PC-3 (cell line): ENCODE measurements around the gene AUH. TPM values are rescaled to one million over a fixed set of nuclear protein-coding genes. Genes with fewer than 3 reads are reported as not detected.

Experiments
- ATAC-seq: fragments of 200-7000 bp; cut with Tn5 transposase; 2 replicates; pipeline ENCODE4 v1.9.1; 2020; ENCODE audit warnings: mild to moderate bottlenecking, moderate library complexity
- BruUV-seq: library from RNA; stranded (reverse); fragments of 400-500 nt; replicated peaks from 2 replicates; lab custom pipeline; 2021; lab: Mats Ljungman, UMichigan
- CTCF ChIA-PET: fragments of 300-600 bp; sonication (Branson Sonifier 250); formaldehyde crosslinking; loops from one replicate; lab custom pipeline; 2022; ENCODE audit warnings: antibody characterized with exemption; lab: Charles Lee
- POLR2A ChIA-PET: fragments of 300-600 bp; sonication (Branson Sonifier 250); formaldehyde crosslinking; loops from one replicate; lab custom pipeline; 2022; ENCODE audit warnings: antibody characterized with exemption; ENCODE audit not compliant: unreplicated experiment; lab: Charles Lee
- DNase-seq: peaks from one replicate; pipeline ENCODE4 v3.0.0-alpha.2; 2015
- H2AFZ ChIP-seq: fragments of 300-600 bp; sonication (generic); 2 replicates; pipeline ENCODE4 v1.6.0; 2016; ENCODE audit warnings: antibody characterized with exemption, low read length
- H3F3A ChIP-seq: fragments of 300-600 bp; sonication (generic); one replicate; pipeline ENCODE4 v1.6.0; 2017; ENCODE audit warnings: antibody characterized with exemption, low read length, control low read depth, mild to moderate bottlenecking; ENCODE audit not compliant: unreplicated experiment
- H3K27ac ChIP-seq: fragments of 300-600 bp; sonication (generic); 2 replicates; pipeline ENCODE4 v1.5.1; 2016; ENCODE audit warnings: mild to moderate bottlenecking, low read length
- H3K27me3 ChIP-seq: fragments of 300-600 bp; sonication (generic); 2 replicates; pipeline ENCODE4 v1.6.1; 2016; ENCODE audit warnings: low read length, mixed read lengths
- H3K36me3 ChIP-seq: fragments of 300-600 bp; sonication (generic); 2 replicates; pipeline ENCODE4 v1.6.1; 2016; ENCODE audit warnings: low read depth, mixed run types, low read length, mixed read lengths
- H3K4me1 ChIP-seq: fragments of 300-600 bp; sonication (generic); 2 replicates; pipeline ENCODE4 v1.5.1; 2016; ENCODE audit warnings: low read length; ENCODE audit not compliant: insufficient read depth
- H3K4me2 ChIP-seq: fragments of 300-600 bp; sonication (generic); 2 replicates; pipeline ENCODE4 v1.6.0; 2016; ENCODE audit warnings: low read length
- H3K4me3 ChIP-seq: fragments of 300-600 bp; sonication (generic); 2 replicates; pipeline ENCODE4 v1.5.1; 2016; ENCODE audit warnings: mild to moderate bottlenecking, low read length, mixed read lengths
- H3K79me2 ChIP-seq: fragments of 300-600 bp; sonication (generic); 2 replicates; pipeline ENCODE4 v1.6.1; 2017; ENCODE audit warnings: low read length, mixed read lengths
- H3K9ac ChIP-seq: fragments of 300-600 bp; sonication (generic); 2 replicates; pipeline ENCODE4 v1.6.0; 2016; ENCODE audit warnings: mild to moderate bottlenecking, low read length
- H3K9me2 ChIP-seq: fragments of 300-600 bp; sonication (generic); replicated peaks from 2 replicates; pipeline ENCODE4 v1.6.1; 2016; ENCODE audit warnings: mixed run types, low read length, mixed read lengths
- H3K9me3 ChIP-seq: fragments of 300-600 bp; sonication (generic); 2 replicates; pipeline ENCODE4 v1.6.1; 2016; ENCODE audit warnings: low read length, mixed read lengths
- H4K20me1 ChIP-seq: fragments of 300-600 bp; sonication (generic); 2 replicates; pipeline ENCODE4 v1.6.1; 2016; ENCODE audit warnings: low read length, mixed read lengths
- EZH2 ChIP-seq: fragments of 300-600 bp; sonication (generic); IDR thresholded peaks from one replicate; pipeline ENCODE4 v1.6.1; 2017; ENCODE audit warnings: antibody characterized with exemption, mild to moderate bottlenecking, low read length; ENCODE audit not compliant: unreplicated experiment
- EZH2phosphoT487 ChIP-seq: fragments of 300-600 bp; sonication (generic); IDR thresholded peaks from 2 replicates; pipeline ENCODE4 v1.6.1; 2018; ENCODE audit warnings: mild to moderate bottlenecking, antibody characterized with exemption, low read length, borderline replicate concordance
- intact Hi-C: fragments of 100-400 bp; cut with micrococcal nuclease; formaldehyde crosslinking; loops from 2 replicates; pipeline ENCODE4 v1.9.0; 2023
- total RNA-seq: library from RNA; depleted of rRNA; stranded (reverse); fragments of >200 nt; gene quantifications from 2 replicates; pipeline ENCODE4 v1.2.3, GENCODE V29; 2014
- TF ChIP-seq, protein P1 (sequence below): fragments of 300-600 bp; sonication (generic); conservative IDR thresholded peaks from 2 replicates; pipeline ENCODE4 v1.5.1; 2017; ENCODE audit warnings: antibody characterized with exemption, low read depth, mild to moderate bottlenecking, low read length

The AUH gene
- total RNA-seq, 1 experiment from 2014 or later = 30.4 TPM

GRCh38 chr9:91172329-91172728 lies 189.4 kb downstream of the AUH start:
- Histone ChIP-seq H2AFZ (no peak overlapping the region), H3F3A (no peaks in the 10 kb centered on the region), H3K27ac (no peak overlapping the region), H3K9me2 (no peaks in the 10 kb centered on the region), H3K4me1 (peaks cover 4% of the 10 kb centered on the region), H4K20me1 (no peaks in the 10 kb centered on the region), H3K4me2 (no peak overlapping the region), H3K9ac (no peak overlapping the region), H3K9me3 (peaks cover 6% of the 10 kb centered on the region; the same call in 1 of the 2 replicates), H3K36me3 (no peaks in the 10 kb centered on the region; the same call in 1 of the 2 replicates), H3K4me3 (no peak overlapping the region), H3K27me3 (no peaks in the 10 kb centered on the region), H3K79me2 (no peaks in the 10 kb centered on the region)
- ChIA-PET POLR2A (no interaction called here), CTCF (no interaction called here)
- ATAC-seq (no peak), DNase-seq (no peak)
- TF ChIP-seq EZH2phosphoT487 = no peak
- no peak for TF ChIP-seq EZH2
- TF ChIP-seq, protein P1, sequence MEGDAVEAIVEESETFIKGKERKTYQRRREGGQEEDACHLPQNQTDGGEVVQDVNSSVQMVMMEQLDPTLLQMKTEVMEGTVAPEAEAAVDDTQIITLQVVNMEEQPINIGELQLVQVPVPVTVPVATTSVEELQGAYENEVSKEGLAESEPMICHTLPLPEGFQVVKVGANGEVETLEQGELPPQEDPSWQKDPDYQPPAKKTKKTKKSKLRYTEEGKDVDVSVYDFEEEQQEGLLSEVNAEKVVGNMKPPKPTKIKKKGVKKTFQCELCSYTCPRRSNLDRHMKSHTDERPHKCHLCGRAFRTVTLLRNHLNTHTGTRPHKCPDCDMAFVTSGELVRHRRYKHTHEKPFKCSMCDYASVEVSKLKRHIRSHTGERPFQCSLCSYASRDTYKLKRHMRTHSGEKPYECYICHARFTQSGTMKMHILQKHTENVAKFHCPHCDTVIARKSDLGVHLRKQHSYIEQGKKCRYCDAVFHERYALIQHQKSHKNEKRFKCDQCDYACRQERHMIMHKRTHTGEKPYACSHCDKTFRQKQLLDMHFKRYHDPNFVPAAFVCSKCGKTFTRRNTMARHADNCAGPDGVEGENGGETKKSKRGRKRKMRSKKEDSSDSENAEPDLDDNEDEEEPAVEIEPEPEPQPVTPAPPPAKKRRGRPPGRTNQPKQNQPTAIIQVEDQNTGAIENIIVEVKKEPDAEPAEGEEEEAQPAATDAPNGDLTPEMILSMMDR = no peak
- intact Hi-C loops = no loop called here
- no TSS peak for BruUV-seq

GRCh38 chr9:91170951-91171350 lies 190.8 kb downstream of the AUH start:
- intact Hi-C loops = no loop called here
- Histone ChIP-seq H3K36me3 (no peaks in the 10 kb centered on the region; the same call in 1 of the 2 replicates), H3K4me3 (no peak overlapping the region), H3K4me2 (no peak overlapping the region), H3K27ac (no peak overlapping the region), H3K27me3 (no peaks in the 10 kb centered on the region), H3K9ac (no peak overlapping the region), H3K9me2 (no peaks in the 10 kb centered on the region), H3F3A (no peaks in the 10 kb centered on the region), H4K20me1 (no peaks in the 10 kb centered on the region), H2AFZ (no peak overlapping the region), H3K4me1 (no peaks in the 10 kb centered on the region), H3K9me3 (peaks cover 6% of the 10 kb centered on the region; the same call in 1 of the 2 replicates), H3K79me2 (no peaks in the 10 kb centered on the region)
- TF ChIP-seq EZH2 (no peak), EZH2phosphoT487 (no peak)
- TF ChIP-seq, protein P1 = no peak
- POLR2A ChIA-PET = no interaction called here
- ATAC-seq (no peak), DNase-seq (no peak)
- no TSS peak for BruUV-seq
- CTCF ChIA-PET = no interaction called here

DNA sequence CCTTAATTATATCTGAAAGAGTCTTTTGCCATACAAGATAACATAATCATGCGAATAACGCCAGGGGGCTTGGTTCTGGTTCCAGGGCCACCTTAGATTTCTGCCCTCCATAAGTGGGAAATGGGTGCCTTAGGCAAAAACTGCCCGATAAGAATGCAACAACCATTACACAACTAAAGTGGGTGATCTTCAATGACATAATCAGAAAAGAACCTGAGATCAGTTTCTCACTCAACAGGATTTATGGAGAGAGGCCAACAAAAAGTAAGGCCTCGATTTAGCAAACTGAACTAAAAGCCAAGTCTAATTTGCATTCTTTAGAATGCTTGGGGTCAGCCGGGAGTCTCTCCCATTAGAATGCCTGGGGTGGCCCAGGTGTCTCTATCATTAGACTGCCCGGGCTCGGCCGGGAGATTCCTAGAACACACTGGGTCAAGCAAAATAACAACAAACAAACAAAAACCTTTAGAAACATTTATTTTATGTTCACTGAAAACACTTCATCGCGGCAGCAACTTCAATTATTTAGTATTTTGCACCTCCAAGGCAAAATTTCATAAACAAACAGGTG lies 194.8 kb downstream of the AUH start:
- ATAC-seq = no peak
- Histone ChIP-seq H3K9me3 (peaks cover 6% of the 10 kb centered on the region; the same call in 1 of the 2 replicates), H3K27ac (no peak overlapping the region), H3K36me3 (no peaks in the 10 kb centered on the region; the same call in 1 of the 2 replicates), H3K9me2 (no peaks in the 10 kb centered on the region), H3K4me1 (peaks cover 33% of the 10 kb centered on the region), H4K20me1 (no peaks in the 10 kb centered on the region), H3K4me2 (no peak overlapping the region), H3K79me2 (no peaks in the 10 kb centered on the region), H3K4me3 (no peak overlapping the region), H3F3A (no peaks in the 10 kb centered on the region), H3K9ac (no peak overlapping the region), H3K27me3 (no peaks in the 10 kb centered on the region), H2AFZ (no peak overlapping the region)
- POLR2A ChIA-PET = no interaction called here
- CTCF ChIA-PET = no interaction called here
- DNase-seq = no peak
- no peak for TF ChIP-seq EZH2
- TF ChIP-seq, protein P1 = no peak
- TF ChIP-seq EZH2phosphoT487 = no peak
- intact Hi-C loops = no loop called here
- BruUV-seq = no TSS peak
